Prostate gland (tissue), 2 donors: Measurements from ENCODE around the gene PKM. TPM values are rescaled to one million over a fixed set of nuclear protein-coding genes. Genes with fewer than 3 reads are reported as not detected.

Experiments
- DNase-seq: peaks from one replicate; pipeline ENCODE4 v3.0.0-alpha.2; 2019; ENCODE audit warnings: low spot score
- H3K27ac ChIP-seq, 2 donors: fragments of 200-600 bp; sonication (generic); 2 replicates each; pipeline ENCODE4 v1.5.1; 2017 to 2019
- H3K27me3 ChIP-seq: fragments of 200-600 bp; sonication (generic); replicated peaks from 2 replicates; pipeline ENCODE4 v1.5.1; 2019; ENCODE audit not compliant: insufficient read depth
- H3K36me3 ChIP-seq, 2 donors: fragments of 200-600 bp; sonication (generic); 1 replicate in 1 of 2; 2 replicates in 1 of 2; pipeline versions ENCODE4 v1.5.1 to v1.8.1; 2017 to 2019
- H3K4me1 ChIP-seq: fragments of 200-600 bp; sonication (generic); replicated peaks from 2 replicates; pipeline ENCODE4 v1.5.1; 2019
- H3K4me3 ChIP-seq, 2 donors: fragments of 200-600 bp; sonication (generic); 2 replicates each; pipeline ENCODE4 v1.5.1; 2017 to 2019
- H3K9me3 ChIP-seq: fragments of 200-600 bp; sonication (generic); 2 replicates; pipeline ENCODE4 v1.5.1; 2017
- CTCF ChIP-seq, 4 experiments: fragments of 200-600 bp in 2 of 4; fragments of 450-650 bp in 2 of 4; sonication (generic) in 2 of 4; IDR thresholded peaks; 1 replicate in 3 of 4; 2 replicates in 1 of 4; pipeline ENCODE4 v1.5.1; 2016 to 2019; ENCODE audit warnings: antibody characterized with exemption in 4 of 4, mild to moderate bottlenecking in 2 of 4, moderate library complexity in 2 of 4
- POLR2A ChIP-seq: fragments of 450-650 bp; IDR thresholded peaks from one replicate; pipeline ENCODE4 v1.6.1; 2016; ENCODE audit warnings: antibody characterized with exemption, mild to moderate bottlenecking
- POLR2AphosphoS5 ChIP-seq: sonication (generic); formaldehyde crosslinking; IDR thresholded peaks from one replicate; pipeline ENCODE4 v1.6.1; 2017; ENCODE audit warnings: antibody characterized with exemption
- WGBS: methylation state at CpG from one replicate; pipeline ENCODE4 v1.1.5; 2018; 5-methylcytosine and 5-hydroxymethylcytosine counted together
- intact Hi-C: fragments of 100-400 bp; cut with DNase I; formaldehyde crosslinking; loops from one replicate; pipeline ENCODE4 v1.14.2; 2022
- total RNA-seq, 2 donors: library from RNA; depleted of rRNA; stranded (reverse); fragments of >200 nt; gene quantifications; one replicate each; pipeline ENCODE4 v1.1.0, GENCODE V29; 2016

PKM gene
- total RNA-seq, 2 donors from 2014 or later: 470 to 513 TPM

DNA sequence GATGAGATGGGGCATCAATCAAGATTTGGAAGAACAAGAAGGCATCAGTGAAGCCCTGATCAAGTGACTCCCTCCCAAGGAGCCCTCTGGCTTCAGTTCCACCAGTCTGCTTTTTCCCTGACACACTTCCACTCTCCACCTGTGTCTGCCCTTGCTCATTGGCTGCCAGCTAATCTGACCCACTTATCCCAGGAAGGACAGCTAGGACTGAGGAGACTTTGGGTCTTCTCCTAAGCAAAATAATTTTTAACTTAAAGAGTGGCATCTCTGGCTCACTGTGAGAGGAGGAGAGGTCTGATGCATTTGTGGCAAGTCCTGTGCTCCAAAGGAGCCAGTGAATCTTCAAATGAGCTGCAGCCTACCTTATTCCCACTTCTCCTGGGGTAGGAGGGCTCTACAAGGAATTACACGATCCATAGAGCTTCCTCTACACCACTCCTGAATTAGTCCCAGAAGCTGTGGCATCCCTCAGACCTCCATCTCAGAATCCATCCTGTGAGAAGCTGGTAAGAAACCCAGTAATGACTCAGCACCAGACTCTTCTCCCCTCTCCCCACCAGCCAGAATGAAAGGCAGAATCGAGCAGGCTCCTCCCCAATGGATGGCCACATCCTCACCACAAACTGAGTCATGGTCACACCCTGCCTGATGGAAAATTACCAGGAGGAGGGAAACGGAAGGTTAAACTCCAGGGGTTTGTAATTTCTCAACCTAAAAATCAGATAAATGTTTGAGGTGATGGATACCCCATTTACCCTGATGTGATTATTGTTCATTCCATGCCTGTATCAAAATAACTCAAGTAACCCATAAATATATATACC lies 6.3 kb upstream of the PKM start:
- Histone ChIP-seq H3K27me3 (no peaks in the 10 kb centered on the region), H3K4me3 (no peak overlapping the region), H3K36me3 (peaks cover 4 to 10% of the 10 kb centered on the region in 2 donors), H3K27ac (no peak overlapping the region), H3K9me3 (no peaks in the 10 kb centered on the region), H3K4me1 (peaks cover 4% of the 10 kb centered on the region)
- DNase-seq: no peak
- intact Hi-C loops: no loop called here
- WGBS: 47% methylated on average over 3 of the region's 3 CpGs
- no peak for TF ChIP-seq CTCF (IDR thresholded peaks at IDR 0.05)
- TF ChIP-seq POLR2AphosphoS5: peak; percentile 24
- TF ChIP-seq POLR2A: peak; percentile 51

GRCh38 chr15:72236381-72237003 lies 5.5 kb upstream of the PKM start:
- H3K9me3 ChIP-seq: no peaks in the 10 kb centered on the region
- H3K36me3 ChIP-seq: peaks cover 4 to 10% of the 10 kb centered on the region in 2 donors
- H3K27ac ChIP-seq: no peak overlapping the region
- peaks cover 4% of the 10 kb centered on the region for H3K4me1 ChIP-seq
- 79% methylated on average over 2 of the region's 2 CpGs for WGBS
- DNase-seq: no peak
- intact Hi-C loops: no loop called here
- H3K4me3 ChIP-seq: no peak overlapping the region
- no peaks in the 10 kb centered on the region for H3K27me3 ChIP-seq
- TF ChIP-seq POLR2AphosphoS5 (no peak), CTCF (IDR thresholded peaks at IDR 0.05) (no peak), POLR2A (no peak)

DNA sequence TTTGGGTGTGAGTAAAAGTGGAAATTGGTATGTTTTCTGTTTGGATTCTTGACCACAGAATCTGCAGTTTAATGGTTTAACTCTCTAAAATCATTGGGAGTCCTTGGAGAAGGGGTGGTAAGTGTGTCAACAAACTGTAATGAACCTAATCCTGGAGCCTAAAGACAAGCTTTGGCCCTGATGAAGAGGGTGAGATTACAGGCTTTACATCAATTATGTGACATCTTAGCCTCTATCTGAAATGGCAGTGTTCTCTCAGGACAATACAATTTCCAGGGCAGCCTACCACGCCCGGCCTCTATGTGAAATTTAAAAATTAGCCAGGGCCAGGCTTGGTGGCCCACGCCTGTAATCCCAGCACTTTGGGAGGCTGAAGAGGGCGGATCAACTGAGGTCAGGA lies 4.3 kb upstream of the PKM start:
- Histone ChIP-seq H3K27me3 (no peaks in the 10 kb centered on the region), H3K4me1 (peaks cover 4% of the 10 kb centered on the region), H3K9me3 (no peaks in the 10 kb centered on the region), H3K4me3 (no peak overlapping the region), H3K36me3 (peaks cover 0 to under 1% of the 10 kb centered on the region in 2 donors), H3K27ac (no peak overlapping the region)
- TF ChIP-seq POLR2AphosphoS5 (no peak), CTCF (IDR thresholded peaks at IDR 0.05) (no peak), POLR2A (no peak)
- 98% methylated on average over 4 of the region's 4 CpGs for WGBS
- no peak for DNase-seq
- intact Hi-C loops: no loop called here

- Histone ChIP-seq H3K27me3 (no peaks in the 10 kb centered on the region), H3K4me1 (peaks cover 10% of the 10 kb centered on the region), H3K4me3 (no peak overlapping the region), H3K27ac (no peak overlapping the region), H3K9me3 (no peaks in the 10 kb centered on the region), H3K36me3 (no peaks in the 10 kb centered on the region)
- WGBS: 97% methylated on average over 6 of the region's 6 CpGs
- DNase-seq: no peak
- intact Hi-C loops: loop anchor here (5.0 kb wide), 2 partner anchors 36 to 39 kb away; partner anchors contain the start of genes GRAMD2A and PARP6
- TF ChIP-seq POLR2A (no peak), POLR2AphosphoS5 (no peak), CTCF (IDR thresholded peaks at IDR 0.05) (no peak)
Measured at GRCh38 chr15:72233769-72234168, 2.8 kb upstream of the PKM start.
